Chondrocyte (in vitro differentiated cells): ENCODE data around the gene ZDHHC5. TPM values are rescaled to one million over a fixed set of nuclear protein-coding genes. Genes with fewer than 3 reads are reported as not detected.
A peak's percentile ranks its signal among the peaks of the same experiment; 100 is the strongest.

Experiments used
- DNase-seq: peaks from one replicate; pipeline ENCODE4 v3.0.0; 2021; ENCODE audit warnings: mixed read lengths, low spot score
- H3K27ac Mint-ChIP-seq: one replicate; pipeline ENCODE4 v1.8.0; 2021; ENCODE audit warnings: mild to moderate bottlenecking, moderate library complexity, mixed read lengths; ENCODE audit not compliant: unreplicated experiment
- H3K27me3 Mint-ChIP-seq: 2 replicates; pipeline ENCODE4 v1.8.0; 2021; ENCODE audit warnings: low read depth, mixed read lengths
- H3K36me3 Mint-ChIP-seq: 2 replicates; pipeline ENCODE4 v1.8.0; 2021; ENCODE audit warnings: low read depth, mixed read lengths
- H3K4me1 Mint-ChIP-seq: 2 replicates; pipeline ENCODE4 v1.8.0; 2021; ENCODE audit warnings: low read depth, mild to moderate bottlenecking, mixed read lengths
- H3K4me3 Mint-ChIP-seq: one replicate; pipeline ENCODE4 v1.8.0; 2021; ENCODE audit warnings: mild to moderate bottlenecking, moderate library complexity, mixed read lengths; ENCODE audit not compliant: unreplicated experiment
- H3K9me3 Mint-ChIP-seq: 2 replicates; pipeline ENCODE4 v1.8.0; 2021; ENCODE audit warnings: low read depth, mixed read lengths
- CTCF ChIP-seq: fragments of 200-600 bp; sonication (generic); IDR thresholded peaks from 2 replicates; pipeline ENCODE4 v1.5.0; 2021; ENCODE audit warnings: antibody characterized with exemption, mild to moderate bottlenecking, moderate library complexity
- total RNA-seq: library from RNA; stranded (reverse); gene quantifications from 3 replicates; pipeline ENCODE4 v1.2.1, GENCODE V29; 2021

Gene ZDHHC5
- total RNA-seq, 1 donor from 2014 or later = 57.4 TPM

GRCh38 chr11:57639321-57640067 is 28.4 kb upstream of the ZDHHC5 start:
- Mint-ChIP-seq H3K36me3 (peaks cover 4% of the 10 kb centered on the region), H3K27me3 (peaks cover 5% of the 10 kb centered on the region), H3K27ac (peak overlapping the region; percentile 27), H3K9me3 (no peaks in the 10 kb centered on the region), H3K4me3 (peak overlapping the region; percentile 96), H3K4me1 (peaks cover 42% of the 10 kb centered on the region)
- TF ChIP-seq CTCF = peak; percentile 18
- no peak for DNase-seq

GRCh38 chr11:57640068-57640800 is 27.7 kb upstream of the ZDHHC5 start:
- Mint-ChIP-seq H3K27ac (peak overlapping the region; percentile 17), H3K36me3 (peaks cover 4% of the 10 kb centered on the region), H3K27me3 (peaks cover 7% of the 10 kb centered on the region), H3K9me3 (no peaks in the 10 kb centered on the region), H3K4me3 (peak overlapping the region; percentile 96), H3K4me1 (peaks cover 49% of the 10 kb centered on the region)
- TF ChIP-seq CTCF = no peak
- no peak for DNase-seq

- DNase-seq = no peak
- Mint-ChIP-seq H3K36me3 (peaks cover 4% of the 10 kb centered on the region), H3K9me3 (no peaks in the 10 kb centered on the region), H3K27ac (no peak overlapping the region), H3K4me3 (no peak overlapping the region), H3K27me3 (peaks cover 11% of the 10 kb centered on the region), H3K4me1 (peaks cover 55% of the 10 kb centered on the region)
- peak; percentile 75 for TF ChIP-seq CTCF
Measured at GRCh38 chr11:57641011-57641807, 26.7 kb upstream of the ZDHHC5 start.

GRCh38 chr11:57643802-57644201 is 24.1 kb upstream of the ZDHHC5 start:
- Mint-ChIP-seq H3K9me3 (no peaks in the 10 kb centered on the region), H3K27me3 (peaks cover 37% of the 10 kb centered on the region), H3K4me1 (peaks cover 74% of the 10 kb centered on the region), H3K36me3 (peaks cover 4% of the 10 kb centered on the region), H3K27ac (no peak overlapping the region), H3K4me3 (no peak overlapping the region)
- TF ChIP-seq CTCF = no peak
- no peak for DNase-seq
